Aorta (tissue), 5 donors: Measurements from ENCODE around the gene UBE2O. TPM values are rescaled to one million over a fixed set of nuclear protein-coding genes. Genes with fewer than 3 reads are reported as not detected.

Experiments used
- ATAC-seq: fragments of 200-7000 bp; cut with Tn5 transposase; one replicate; pipeline ENCODE4 v1.9.1; 2022; ENCODE audit warnings: moderate library complexity; ENCODE audit not compliant: low FRiP score
- DNase-seq, 2 donors: peaks; one replicate each; pipeline ENCODE4 v3.0.0-alpha.2; 2020
- H3K27ac ChIP-seq, 2 donors: one replicate each; pipeline ENCODE4 v1.5.1; 2013; ENCODE audit warnings: low read length in 2 of 2, mild to moderate bottlenecking in 2 of 2, moderate library complexity in 2 of 2, control low read depth in 1 of 2, inconsistent platforms in 1 of 2, low read depth in 1 of 2
- H3K27me3 ChIP-seq, 2 donors: one replicate each; pipeline ENCODE4 v1.6.1; 2013; ENCODE audit warnings: control low read depth in 1 of 2, low read length in 1 of 2, mild to moderate bottlenecking in 1 of 2, moderate library complexity in 1 of 2; ENCODE audit not compliant: insufficient read depth in 2 of 2, control insufficient read depth in 1 of 2
- H3K36me3 ChIP-seq, 2 donors: one replicate each; pipeline ENCODE4 v1.6.1; 2013; ENCODE audit warnings: control low read depth in 1 of 2, low read length in 1 of 2, mild to moderate bottlenecking in 1 of 2; ENCODE audit not compliant: insufficient read depth in 2 of 2, control insufficient read depth in 1 of 2
- H3K4me1 ChIP-seq, 2 donors: one replicate each; pipeline ENCODE4 v1.6.1; 2013; ENCODE audit warnings: low read length in 2 of 2, control low read depth in 1 of 2, mild to moderate bottlenecking in 1 of 2, moderate library complexity in 1 of 2; ENCODE audit not compliant: insufficient read depth in 2 of 2, control insufficient read depth in 1 of 2
- H3K4me3 ChIP-seq, 2 donors: one replicate each; pipeline ENCODE4 v1.5.1; 2013; ENCODE audit warnings: low read length in 2 of 2, control low read depth in 1 of 2, mild to moderate bottlenecking in 1 of 2
- H3K9me3 ChIP-seq: one replicate; pipeline ENCODE4 v1.6.1; 2013; ENCODE audit warnings: mild to moderate bottlenecking, low read length; ENCODE audit not compliant: control insufficient read depth
- WGBS, 2 donors: extraction: QIAGEN DNeasy Blood & Tissue Kit; methylation state at CpG; one replicate each; pipeline ENCODE4 v1.1.7; 2013; 5-methylcytosine and 5-hydroxymethylcytosine counted together
- intact Hi-C, 2 donors: fragments of 100-400 bp; cut with DNase I; formaldehyde crosslinking; loops; one replicate each; pipeline versions ENCODE4 v1.14.2 to v1.15.0; 2022
- polyA plus RNA-seq, 2 donors: library from polyadenylated mRNA; stranded (reverse); fragments of 200-250 nt; gene quantifications; one replicate each; pipeline ENCODE4 v1.2.3, GENCODE V29; 2013
- total RNA-seq, 2 donors: library from RNA; stranded (reverse); fragmentation: NEBNext Ultra II Directional; extraction: Animal tissue kit (Norgen Biotek cat#: 25700); gene quantifications; one replicate each; pipeline ENCODE4 v1.2.1, GENCODE V29; 2021
- donor health status: healthy with polysubstance abuse.
- donor health status: Bipolar disorder and iron deficiency.
- donor health status: DM: no; HTN: no; CAD: no.
- donor health status: DM: no; HTN: no; CAD: no.
- donor health status: DM: yes; HTN: yes; CAD: no.

Gene UBE2O
- total and polyA plus RNA-seq, 4 donors, result 2.5 to 24.7 (median 12.5) TPM

DNA sequence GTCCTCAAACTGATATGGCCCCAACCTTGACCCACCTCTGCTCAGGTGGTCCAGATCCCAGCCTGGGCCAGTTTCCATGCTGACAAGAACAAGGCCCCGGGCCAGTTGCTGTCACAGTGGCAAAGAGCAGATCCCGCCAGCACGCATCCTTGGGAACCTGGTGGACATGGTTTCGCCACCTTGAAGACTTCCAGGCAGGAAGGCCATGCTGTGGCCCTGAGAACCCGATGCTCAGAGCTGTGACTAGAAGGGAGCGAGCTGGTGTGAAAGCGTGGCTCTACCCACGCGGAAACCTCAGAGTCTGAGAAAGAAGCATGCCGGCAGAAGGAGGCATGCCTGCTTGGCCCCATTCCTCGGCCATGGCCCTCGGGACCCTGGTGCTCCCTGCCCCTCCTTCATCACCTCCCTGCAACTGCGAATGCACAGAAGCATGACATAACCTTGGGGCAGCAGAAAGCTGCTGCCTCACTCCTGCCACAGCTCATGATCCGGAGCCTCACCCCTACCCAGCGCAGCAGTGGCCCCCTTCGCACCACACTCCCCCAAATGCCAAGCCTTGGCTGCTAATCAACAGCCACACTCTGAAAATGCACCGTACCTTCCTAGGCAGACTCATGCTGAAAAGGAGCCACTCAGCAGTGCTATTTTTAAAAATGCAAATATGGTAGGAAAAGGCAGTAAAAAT is 33.2 kb downstream of the UBE2O start:
- no peaks in the 10 kb centered on the region for H3K27me3 ChIP-seq
- H3K36me3 ChIP-seq, result no peaks in the 10 kb centered on the region
- no peak for ATAC-seq
- no peak overlapping the region for H3K4me3 ChIP-seq
- peaks cover 0 to 2% of the 10 kb centered on the region in 2 donors for H3K4me1 ChIP-seq
- 32 to 40% methylated on average over 17 of the region's 17 CpGs for WGBS, 2 donors
- H3K27ac ChIP-seq, result no peak overlapping the region
- no peaks in the 10 kb centered on the region for H3K9me3 ChIP-seq
- DNase-seq, result peak in 1 of 2 donors; percentile 72
- intact Hi-C loops, result loop anchor here in 1 of 2 donors (10.0 kb wide), 1 partner anchor 45 kb away; the partner anchor contains the start of gene AANAT

GRCh38 chr17:76417499-76418143 is 35.3 kb downstream of the UBE2O start:
- no peak for ATAC-seq

DNA sequence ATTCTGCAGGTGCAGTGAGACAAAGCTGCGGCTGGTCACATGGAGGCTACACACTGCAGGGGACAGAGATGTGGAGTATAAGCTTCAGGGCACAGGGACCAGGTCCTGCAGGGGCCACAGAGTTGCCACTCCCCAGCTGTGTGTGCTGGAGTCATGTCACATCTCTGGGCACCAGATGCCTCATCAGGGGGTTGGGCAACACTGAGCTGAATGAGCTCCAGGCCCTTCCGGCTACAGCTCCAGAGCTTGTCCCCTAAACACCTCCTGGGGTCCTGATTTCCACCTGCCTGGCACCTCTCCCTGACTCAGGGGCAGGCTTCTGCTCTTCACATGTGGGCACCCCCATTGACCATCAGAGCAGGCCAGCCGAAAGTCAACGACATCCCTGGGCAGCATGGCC is 36.1 kb downstream of the UBE2O start:
- Histone ChIP-seq H3K9me3 (no peaks in the 10 kb centered on the region), H3K27me3 (no peaks in the 10 kb centered on the region), H3K4me1 (peaks cover 0 to 2% of the 10 kb centered on the region in 2 donors), H3K4me3 (no peak overlapping the region), H3K27ac (no peak overlapping the region), H3K36me3 (no peaks in the 10 kb centered on the region)
- no peak for ATAC-seq
- intact Hi-C loops, result loop anchor here in 1 of 2 donors (10.0 kb wide), 1 partner anchor 48 kb away; the partner anchor contains the start of gene AANAT
- WGBS, 2 donors, result 96 to 97% methylated on average over 4 of the region's 4 CpGs
- peak in 1 of 2 donors; percentile 43 for DNase-seq

More at GRCh38 chr17:76417499-76418143, 35.3 kb downstream of the UBE2O start:
- peak in 1 of 2 donors; percentile 9 for DNase-seq
- H3K9me3 ChIP-seq, result no peaks in the 10 kb centered on the region
- no peak overlapping the region for H3K27ac ChIP-seq
- no peak overlapping the region for H3K4me3 ChIP-seq
- WGBS, 2 donors, result 72 to 75% methylated on average over 11 of the region's 11 CpGs
- no peaks in the 10 kb centered on the region for H3K27me3 ChIP-seq
- peaks cover 0 to 2% of the 10 kb centered on the region in 2 donors for H3K4me1 ChIP-seq
- H3K36me3 ChIP-seq, result no peaks in the 10 kb centered on the region
- intact Hi-C loops, result loop anchor here in 1 of 2 donors (10.0 kb wide), 1 partner anchor 47 kb away; the partner anchor contains the start of gene AANAT

DNA sequence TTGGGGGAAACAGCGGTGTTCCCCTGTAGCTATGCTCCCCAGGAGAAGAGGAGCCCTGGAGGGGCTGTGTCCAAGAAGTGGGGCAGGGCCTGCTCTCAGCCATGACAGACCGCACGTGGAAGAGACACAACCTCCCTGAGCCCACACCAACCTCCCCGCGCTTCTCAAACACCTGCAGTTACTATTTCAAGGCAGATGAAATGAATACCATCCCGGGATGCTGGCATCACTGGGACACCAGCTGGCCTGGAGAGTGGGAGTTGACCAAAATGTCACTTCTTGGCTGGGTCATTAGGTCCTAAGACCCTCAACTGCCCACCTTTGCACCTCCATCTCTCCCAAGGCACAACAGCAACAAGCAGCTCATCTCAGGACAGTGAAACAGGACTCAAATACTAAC is 36.5 kb downstream of the UBE2O start:
- Histone ChIP-seq H3K27me3 (no peaks in the 10 kb centered on the region), H3K9me3 (no peaks in the 10 kb centered on the region), H3K4me1 (peaks cover 0 to 2% of the 10 kb centered on the region in 2 donors), H3K4me3 (no peak overlapping the region), H3K36me3 (no peaks in the 10 kb centered on the region), H3K27ac (no peak overlapping the region)
- ATAC-seq, result no peak
- WGBS, 2 donors, result 95% methylated on average over 6 of the region's 6 CpGs
- DNase-seq, result peak in 1 of 2 donors; percentile 36
- intact Hi-C loops, result loop anchor here in 1 of 2 donors (10.0 kb wide), 1 partner anchor 48 kb away; the partner anchor contains the start of gene AANAT

GRCh38 chr17:76415786-76416185 is 37.2 kb downstream of the UBE2O start:
- ATAC-seq, result no peak

DNA sequence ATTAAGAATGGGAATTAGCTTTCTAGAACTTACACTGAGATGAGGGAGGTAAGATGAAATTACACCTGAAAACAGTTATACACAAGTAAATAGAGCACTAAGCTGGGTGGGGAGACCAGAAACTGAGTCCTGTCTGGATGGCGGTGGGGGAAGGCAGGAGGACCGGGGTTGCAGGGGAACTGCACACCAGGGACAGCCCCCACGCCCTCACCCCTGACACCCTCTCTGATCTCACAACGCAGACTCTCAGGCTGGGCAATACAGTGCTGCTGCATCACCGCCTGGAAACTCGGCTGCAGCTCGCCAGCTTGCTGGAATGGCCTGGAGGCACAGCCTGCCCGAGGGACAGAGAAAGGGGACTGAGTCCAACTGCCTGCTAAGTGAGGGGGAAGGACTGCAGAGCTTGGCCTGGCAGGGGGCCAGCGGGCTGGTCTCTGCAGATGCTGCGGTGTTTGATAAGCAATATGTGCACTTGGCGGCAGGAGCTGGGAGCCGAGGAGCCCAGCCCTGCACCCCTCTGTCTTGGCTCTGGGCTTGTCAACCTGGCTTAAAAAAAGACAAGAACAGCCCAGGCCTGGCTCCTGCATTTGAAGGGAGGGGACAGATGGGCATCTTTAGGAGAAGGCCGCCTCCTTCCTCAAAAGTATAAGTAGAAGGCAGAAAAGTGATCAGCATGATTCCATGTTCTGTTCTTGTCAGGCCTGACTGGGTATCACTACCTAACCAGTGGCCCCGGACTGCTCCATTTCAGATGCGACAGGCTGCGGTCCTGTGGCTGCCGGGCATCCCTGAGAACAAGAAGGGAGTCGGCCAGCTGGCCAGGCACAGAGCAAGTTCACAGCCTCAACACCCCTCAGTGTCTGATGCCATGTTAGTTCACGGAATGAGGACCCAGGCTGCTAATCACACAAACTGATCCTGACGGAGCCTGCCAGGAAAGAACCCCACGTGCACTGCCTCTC is 38.3 kb downstream of the UBE2O start:
- Histone ChIP-seq H3K4me1 (no peaks in the 10 kb centered on the region), H3K27ac (no peak overlapping the region), H3K4me3 (no peak overlapping the region), H3K9me3 (no peaks in the 10 kb centered on the region), H3K36me3 (no peaks in the 10 kb centered on the region), H3K27me3 (no peaks in the 10 kb centered on the region)
- intact Hi-C loops, result loop anchor here in 1 of 2 donors (10.0 kb wide), 1 partner anchor 50 kb away; the partner anchor contains the start of gene AANAT
- DNase-seq (peak; percentile 80 to 88), ATAC-seq (peak; percentile 79)
- 26 to 29% methylated on average over 21 of the region's 21 CpGs for WGBS, 2 donors

More at GRCh38 chr17:76415786-76416185, 37.2 kb downstream of the UBE2O start:
- Histone ChIP-seq H3K27ac (no peak overlapping the region), H3K36me3 (no peaks in the 10 kb centered on the region), H3K4me3 (no peak overlapping the region), H3K27me3 (no peaks in the 10 kb centered on the region), H3K9me3 (no peaks in the 10 kb centered on the region), H3K4me1 (no peaks in the 10 kb centered on the region)
- intact Hi-C loops, result loop anchor here in 1 of 2 donors (10.0 kb wide), 1 partner anchor 49 kb away; the partner anchor contains the start of gene AANAT
- 80 to 82% methylated on average over 15 of the region's 15 CpGs for WGBS, 2 donors
- no peak for DNase-seq

DNA sequence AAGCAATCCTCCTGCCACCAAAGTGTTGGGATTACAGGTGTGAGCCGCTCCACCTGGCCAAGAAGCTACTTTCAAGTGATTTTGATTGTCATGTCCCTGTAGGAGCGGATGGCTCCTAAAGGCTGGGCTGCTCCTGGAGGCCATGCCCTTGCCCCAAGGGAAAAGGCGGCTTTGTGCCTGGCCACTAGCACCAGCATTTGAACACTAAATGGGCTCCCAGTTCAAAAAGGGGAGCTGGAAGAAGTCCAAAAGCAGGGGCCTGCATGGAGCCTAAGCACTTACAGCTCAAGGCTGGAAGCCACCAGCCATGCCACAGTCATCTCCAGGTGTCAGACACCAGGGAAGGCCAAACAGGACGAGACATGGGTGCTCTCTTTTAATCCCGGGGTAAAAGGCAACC is 41.7 kb downstream of the UBE2O start:
- WGBS, 2 donors, result 94 to 97% methylated on average over 5 of the region's 5 CpGs
- H3K36me3 ChIP-seq, result no peaks in the 10 kb centered on the region
- DNase-seq (peak in 1 of 2 donors; percentile 39), ATAC-seq (no peak)
- H3K27ac ChIP-seq, result no peak overlapping the region
- no peaks in the 10 kb centered on the region for H3K9me3 ChIP-seq
- intact Hi-C loops, result loop anchor here in 1 of 2 donors (10.0 kb wide), 1 partner anchor 54 kb away; the partner anchor contains the start of gene AANAT
- H3K4me1 ChIP-seq, result no peaks in the 10 kb centered on the region
- H3K27me3 ChIP-seq, result no peaks in the 10 kb centered on the region
- H3K4me3 ChIP-seq, result no peak overlapping the region
